Measurements from ENCODE around the gene PRPF31.
"Not testable (repeated sequence)": the region's sequence is repeated elsewhere in the genome, so short reads cannot be mapped to it uniquely, and the experiment has no call there.

The PRPF31 gene

GRCh38 chr19:54165222-54165621, 49.7 kb downstream of the PRPF31 start:
- no peak for DNase-seq

GRCh38 chr19:54168174-54168917, 52.8 kb downstream of the PRPF31 start:
- DNase-seq = peak; percentile 85 to 87

GRCh38 chr19:54169149-54169740, 53.7 kb downstream of the PRPF31 start:
- no peak for DNase-seq

- DNase-seq = not testable (repeated sequence)
These were observed 56.3 kb downstream of the PRPF31 start for GRCh38 chr19:54171736-54172431.

- DNase-seq = peak in 1 of 2 donors; percentile 30
These were observed 57.2 kb downstream of the PRPF31 start, which contains the start of gene TMC4 for GRCh38 chr19:54172471-54173358. Gene TMC4, minus strand, starts transcription at chr19:54173160. Its CDS starts 43 bp downstream, at chr19:54173117.

- no peak for DNase-seq
These were observed 57.8 kb downstream of the PRPF31 start for GRCh38 chr19:54173359-54173699.

- no peak for DNase-seq
These were observed 58.6 kb downstream of the PRPF31 start for GRCh38 chr19:54173951-54174834.

- peak; percentile 30 to 42 for DNase-seq
These were observed 63.2 kb downstream of the PRPF31 start for GRCh38 chr19:54178581-54179261.

GRCh38 chr19:54179262-54179852, 63.8 kb downstream of the PRPF31 start:
- DNase-seq = no peak

GRCh38 chr19:54179921-54180461, 64.4 kb downstream of the PRPF31 start:
- DNase-seq = peak in 1 of 2 donors; percentile 31

- no peak for DNase-seq
These were observed 65.1 kb downstream of the PRPF31 start for GRCh38 chr19:54180691-54181091.

All from CD4-positive, alpha-beta T cell treated with Interleukin-1 beta for 1 hour (primary cell).